ENCODE data around the gene HIPK3. TPM values are rescaled to one million over a fixed set of nuclear protein-coding genes. Genes with fewer than 3 reads are reported as not detected.

The HIPK3 gene
- total and polyA plus RNA-seq, 11 donors = 26.3 to 298 (median 250) TPM

- peaks cover 0 to 49% (median 20%) of the 10 kb centered on the region in 9 donors for H3K27me3 ChIP-seq
- peak in 2 of 4 donors; percentile 17 to 34 for ATAC-seq
- H3K36me3 ChIP-seq = no peaks in the 10 kb centered on the region
- DNase-seq = no peak
- intact Hi-C loops (cut with DNase I) = loop anchor here in 3 of 10 donors (10.0 kb wide), 2 partner anchors 158 to 178 kb away; no protein-coding TSS in a partner anchor
- TF ChIP-seq POLR2A (IDR thresholded peaks at IDR 0.05) (no peak), CTCF (IDR thresholded peaks at IDR 0.05) (no peak)
- H3K4me1 ChIP-seq = peaks cover 0 to 17% (median 4%) of the 10 kb centered on the region in 12 donors
- 4 to 8% (median 6%) methylated on average over 47 to 106 of the region's 106 CpGs for WGBS, 4 donors
- peak overlapping the region; percentile 5 to 63 (median 51) for H3K4me3 ChIP-seq
- H3K27ac ChIP-seq = no peak overlapping the region
- H3K9me3 ChIP-seq = no peaks in the 10 kb centered on the region
Measured at GRCh38 chr11:33376331-33377310, 119.4 kb downstream of the HIPK3 start.

GRCh38 chr11:33377412-33378370, 120.5 kb downstream of the HIPK3 start:
- WGBS, 4 donors = 64 to 71% (median 67%) methylated on average over 10 of the region's 10 CpGs
- DNase-seq (no peak), ATAC-seq (peak in 1 of 4 donors; percentile 7)
- Histone ChIP-seq H3K36me3 (no peaks in the 10 kb centered on the region), H3K4me3 (peak overlapping the region in 3 of 12 donors; percentile 54 to 62 (median 55)), H3K27ac (no peak overlapping the region), H3K9me3 (no peaks in the 10 kb centered on the region), H3K4me1 (peaks cover 0 to 17% (median 4%) of the 10 kb centered on the region in 12 donors), H3K27me3 (peaks cover 0 to 47% (median 20%) of the 10 kb centered on the region in 9 donors)
- intact Hi-C loops (cut with DNase I) = loop anchor here in 3 of 10 donors (10.0 kb wide), 2 partner anchors 157 to 177 kb away; no protein-coding TSS in a partner anchor
- TF ChIP-seq POLR2A (IDR thresholded peaks at IDR 0.05) = no peak
- TF ChIP-seq CTCF (IDR thresholded peaks at IDR 0.05) = no peak

- WGBS, 4 donors = 81 to 93% (median 90%) methylated on average over 3 of the region's 3 CpGs
- ATAC-seq = no peak
- intact Hi-C loops (cut with DNase I) = loop anchor here in 3 of 10 donors (10.0 kb wide), 2 partner anchors 155 to 175 kb away; no protein-coding TSS in a partner anchor
Measured at GRCh38 chr11:33379947-33380346, 122.8 kb downstream of the HIPK3 start.

More at GRCh38 chr11:33379947-33380346, 122.8 kb downstream of the HIPK3 start:
- no peak for DNase-seq
- Histone ChIP-seq H3K27me3 (peaks cover 0 to 32% (median 11%) of the 10 kb centered on the region in 9 donors), H3K27ac (no peak overlapping the region), H3K4me3 (no peak overlapping the region), H3K9me3 (peaks cover 0 to 3% (median 0%) of the 10 kb centered on the region in 12 donors), H3K36me3 (no peaks in the 10 kb centered on the region), H3K4me1 (peaks cover 0 to 17% (median 4%) of the 10 kb centered on the region in 12 donors)
- TF ChIP-seq POLR2A (IDR thresholded peaks at IDR 0.05) = no peak
- TF ChIP-seq CTCF (IDR thresholded peaks at IDR 0.05) = no peak

Measured in heart left ventricle (tissue), 16 donors.